DMS153 treated with DMSO at 0.1 percent for 48 hours (cell line): ENCODE results near the gene CEP85.
"Not testable (repeated sequence)": the region's sequence is repeated elsewhere in the genome, so short reads cannot be mapped to it uniquely, and the experiment has no call there.

Source experiments
- DNase-seq: peaks from one replicate; lab custom pipeline; 2025; ENCODE audit not compliant: unreplicated experiment; lab: John Stamatoyannopoulos, UW

The CEP85 gene

GRCh38 chr1:26288311-26288941 is 54.4 kb downstream of the CEP85 start:
- no peak for DNase-seq

- DNase-seq: no peak
These were observed 55.4 kb downstream of the CEP85 start for GRCh38 chr1:26289158-26290059.

- no peak for DNase-seq
These were observed 56.3 kb downstream of the CEP85 start for GRCh38 chr1:26290122-26290881.

GRCh38 chr1:26290882-26291261 is 56.9 kb downstream of the CEP85 start:
- no peak for DNase-seq

- no peak for DNase-seq
These were observed 57.4 kb downstream of the CEP85 start for GRCh38 chr1:26291433-26291832.

- DNase-seq: no peak
These were observed 57.9 kb downstream of the CEP85 start for GRCh38 chr1:26291939-26292338.

- not testable (repeated sequence) for DNase-seq
These were observed 58.7 kb downstream of the CEP85 start for GRCh38 chr1:26292735-26293134.

GRCh38 chr1:26293911-26294463 is 60.0 kb downstream of the CEP85 start:
- no peak for DNase-seq

GRCh38 chr1:26295194-26296138 is 61.5 kb downstream of the CEP85 start:
- DNase-seq: no peak

- no peak for DNase-seq
These were observed 62.5 kb downstream of the CEP85 start for GRCh38 chr1:26296340-26297056.

GRCh38 chr1:26297057-26297790 is 63.2 kb downstream of the CEP85 start:
- DNase-seq: no peak

- DNase-seq: no peak
These were observed 63.8 kb downstream of the CEP85 start for GRCh38 chr1:26297791-26298124.

GRCh38 chr1:26300578-26301275 is 66.7 kb downstream of the CEP85 start:
- no peak for DNase-seq

GRCh38 chr1:26302733-26303405 is 68.9 kb downstream of the CEP85 start:
- DNase-seq: no peak

- DNase-seq: no peak
These were observed 71.8 kb downstream of the CEP85 start for GRCh38 chr1:26305667-26306289.

GRCh38 chr1:26306290-26307229 is 72.6 kb downstream of the CEP85 start, which contains the start of gene UBXN11:
Gene UBXN11 (minus strand): TSS chr1:26306636. CDS start chr1:26302883, 3,753 bp downstream.
- peak; percentile 100 for DNase-seq
